ENCODE data around the gene VGF. TPM values are rescaled to one million over a fixed set of nuclear protein-coding genes. Genes with fewer than 3 reads are reported as not detected.
A peak's percentile ranks its signal among the peaks of the same experiment; 100 is the strongest.
"Not testable (repeated sequence)": the region's sequence is repeated elsewhere in the genome, so short reads cannot be mapped to it uniquely, and the experiment has no call there.

The VGF gene
- total RNA-seq, 1 donor from 2014 or later, result 8.4 TPM

DNA sequence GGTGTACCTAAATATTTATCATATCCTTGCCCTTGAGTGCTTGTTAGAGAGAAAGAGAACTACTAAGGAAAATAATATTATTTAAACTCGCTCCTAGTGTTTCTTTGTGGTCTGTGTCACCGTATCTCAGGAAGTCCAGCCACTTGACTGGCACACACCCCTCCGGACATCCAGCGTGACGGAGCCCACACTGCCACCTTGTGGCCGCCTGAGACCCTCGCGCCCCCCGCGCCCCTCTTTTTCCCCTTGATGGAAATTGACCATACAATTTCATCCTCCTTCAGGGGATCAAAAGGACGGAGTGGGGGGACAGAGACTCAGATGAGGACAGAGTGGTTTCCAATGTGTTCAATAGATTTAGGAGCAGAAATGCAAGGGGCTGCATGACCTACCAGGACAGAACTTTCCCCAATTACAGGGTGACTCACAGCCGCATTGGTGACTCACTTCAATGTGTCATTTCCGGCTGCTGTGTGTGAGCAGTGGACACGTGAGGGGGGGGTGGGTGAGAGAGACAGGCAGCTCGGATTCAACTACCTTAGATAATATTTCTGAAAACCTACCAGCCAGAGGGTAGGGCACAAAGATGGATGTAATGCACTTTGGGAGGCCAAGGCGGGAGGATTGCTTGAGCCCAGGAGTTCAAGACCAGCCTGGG, 27.0 kb downstream of the VGF start:
- peaks cover 2% of the 10 kb centered on the region for H3K4me1 Mint-ChIP-seq (ENCODE audit: low read depth, unreplicated experiment)
- no peaks in the 10 kb centered on the region for H3K36me3 Mint-ChIP-seq (ENCODE audit: unreplicated experiment)
- TF ChIP-seq, protein P1, sequence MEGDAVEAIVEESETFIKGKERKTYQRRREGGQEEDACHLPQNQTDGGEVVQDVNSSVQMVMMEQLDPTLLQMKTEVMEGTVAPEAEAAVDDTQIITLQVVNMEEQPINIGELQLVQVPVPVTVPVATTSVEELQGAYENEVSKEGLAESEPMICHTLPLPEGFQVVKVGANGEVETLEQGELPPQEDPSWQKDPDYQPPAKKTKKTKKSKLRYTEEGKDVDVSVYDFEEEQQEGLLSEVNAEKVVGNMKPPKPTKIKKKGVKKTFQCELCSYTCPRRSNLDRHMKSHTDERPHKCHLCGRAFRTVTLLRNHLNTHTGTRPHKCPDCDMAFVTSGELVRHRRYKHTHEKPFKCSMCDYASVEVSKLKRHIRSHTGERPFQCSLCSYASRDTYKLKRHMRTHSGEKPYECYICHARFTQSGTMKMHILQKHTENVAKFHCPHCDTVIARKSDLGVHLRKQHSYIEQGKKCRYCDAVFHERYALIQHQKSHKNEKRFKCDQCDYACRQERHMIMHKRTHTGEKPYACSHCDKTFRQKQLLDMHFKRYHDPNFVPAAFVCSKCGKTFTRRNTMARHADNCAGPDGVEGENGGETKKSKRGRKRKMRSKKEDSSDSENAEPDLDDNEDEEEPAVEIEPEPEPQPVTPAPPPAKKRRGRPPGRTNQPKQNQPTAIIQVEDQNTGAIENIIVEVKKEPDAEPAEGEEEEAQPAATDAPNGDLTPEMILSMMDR (IDR thresholded peaks at IDR 0.05; ENCODE audit: partially characterized antibody, unreplicated experiment), result peak; percentile 82
- peaks cover 8% of the 10 kb centered on the region for H3K27me3 Mint-ChIP-seq (ENCODE audit: unreplicated experiment)
- H3K4me3 Mint-ChIP-seq (ENCODE audit: unreplicated experiment), result no peak overlapping the region
- H3K9me3 Mint-ChIP-seq (ENCODE audit: unreplicated experiment), result peaks cover 1% of the 10 kb centered on the region
- DNase-seq, result peak; percentile 73
- H3K27ac Mint-ChIP-seq (ENCODE audit: unreplicated experiment), result peak overlapping the region; percentile 38

DNA sequence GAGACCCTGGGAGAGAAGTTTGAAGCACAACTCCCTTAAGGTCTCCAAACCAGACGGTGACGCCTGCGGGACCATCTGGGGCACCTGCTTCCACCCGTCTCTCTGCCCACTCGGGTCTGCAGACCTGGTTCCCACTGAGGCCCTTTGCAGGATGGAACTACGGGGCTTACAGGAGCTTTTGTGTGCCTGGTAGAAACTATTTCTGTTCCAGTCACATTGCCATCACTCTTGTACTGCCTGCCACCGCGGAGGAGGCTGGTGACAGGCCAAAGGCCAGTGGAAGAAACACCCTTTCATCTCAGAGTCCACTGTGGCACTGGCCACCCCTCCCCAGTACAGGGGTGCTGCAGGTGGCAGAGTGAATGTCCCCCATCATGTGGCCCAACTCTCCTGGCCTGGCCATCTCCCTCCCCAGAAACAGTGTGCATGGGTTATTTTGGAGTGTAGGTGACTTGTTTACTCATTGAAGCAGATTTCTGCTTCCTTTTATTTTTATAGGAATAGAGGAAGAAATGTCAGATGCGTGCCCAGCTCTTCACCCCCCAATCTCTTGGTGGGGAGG, 27.6 kb downstream of the VGF start:
- peaks cover 10% of the 10 kb centered on the region for H3K27me3 Mint-ChIP-seq (ENCODE audit: unreplicated experiment)
- no peak overlapping the region for H3K4me3 Mint-ChIP-seq (ENCODE audit: unreplicated experiment)
- H3K4me1 Mint-ChIP-seq (ENCODE audit: low read depth, unreplicated experiment), result peaks cover 2% of the 10 kb centered on the region
- H3K36me3 Mint-ChIP-seq (ENCODE audit: unreplicated experiment), result no peaks in the 10 kb centered on the region
- TF ChIP-seq, protein P1 (IDR thresholded peaks at IDR 0.05; ENCODE audit: partially characterized antibody, unreplicated experiment), result no peak
- DNase-seq, result no peak
- no peaks in the 10 kb centered on the region for H3K9me3 Mint-ChIP-seq (ENCODE audit: unreplicated experiment)
- H3K27ac Mint-ChIP-seq (ENCODE audit: unreplicated experiment), result no peak overlapping the region

DNA sequence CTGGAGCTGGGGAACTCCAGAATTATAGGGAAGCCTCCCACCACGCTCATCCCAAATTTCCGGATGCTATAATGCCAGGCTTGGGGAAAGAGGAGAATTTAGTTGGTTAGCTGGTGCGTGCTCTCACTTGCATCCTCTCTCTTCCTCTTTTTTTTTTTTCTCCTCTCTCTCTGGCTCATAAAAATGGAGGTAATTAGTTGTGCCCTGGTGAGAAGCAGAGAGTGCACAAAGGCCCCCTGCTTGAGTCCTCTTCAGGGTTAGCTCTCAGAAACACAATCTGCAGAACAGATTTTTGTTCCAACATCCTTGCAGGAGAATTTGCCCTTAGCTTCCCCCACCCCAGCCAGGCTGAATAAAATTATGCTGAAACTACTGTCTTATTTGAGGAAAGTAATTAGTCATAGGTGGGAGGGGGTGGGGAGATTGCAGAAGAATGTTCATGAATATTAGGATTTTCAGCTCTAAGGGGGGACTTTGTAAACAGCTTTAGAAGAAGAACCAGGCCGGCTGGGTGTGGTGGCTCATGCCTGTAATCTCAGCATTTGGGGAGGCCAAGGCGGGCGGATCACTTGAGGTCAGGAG, 30.9 kb downstream of the VGF start:
- H3K27me3 Mint-ChIP-seq (ENCODE audit: unreplicated experiment), result peaks cover 10% of the 10 kb centered on the region
- peaks cover 2% of the 10 kb centered on the region for H3K4me1 Mint-ChIP-seq (ENCODE audit: low read depth, unreplicated experiment)
- no peaks in the 10 kb centered on the region for H3K9me3 Mint-ChIP-seq (ENCODE audit: unreplicated experiment)
- no peak overlapping the region for H3K27ac Mint-ChIP-seq (ENCODE audit: unreplicated experiment)
- TF ChIP-seq, protein P1 (IDR thresholded peaks at IDR 0.05; ENCODE audit: partially characterized antibody, unreplicated experiment), result no peak
- no peak for DNase-seq
- no peak overlapping the region for H3K4me3 Mint-ChIP-seq (ENCODE audit: unreplicated experiment)
- no peaks in the 10 kb centered on the region for H3K36me3 Mint-ChIP-seq (ENCODE audit: unreplicated experiment)

DNA sequence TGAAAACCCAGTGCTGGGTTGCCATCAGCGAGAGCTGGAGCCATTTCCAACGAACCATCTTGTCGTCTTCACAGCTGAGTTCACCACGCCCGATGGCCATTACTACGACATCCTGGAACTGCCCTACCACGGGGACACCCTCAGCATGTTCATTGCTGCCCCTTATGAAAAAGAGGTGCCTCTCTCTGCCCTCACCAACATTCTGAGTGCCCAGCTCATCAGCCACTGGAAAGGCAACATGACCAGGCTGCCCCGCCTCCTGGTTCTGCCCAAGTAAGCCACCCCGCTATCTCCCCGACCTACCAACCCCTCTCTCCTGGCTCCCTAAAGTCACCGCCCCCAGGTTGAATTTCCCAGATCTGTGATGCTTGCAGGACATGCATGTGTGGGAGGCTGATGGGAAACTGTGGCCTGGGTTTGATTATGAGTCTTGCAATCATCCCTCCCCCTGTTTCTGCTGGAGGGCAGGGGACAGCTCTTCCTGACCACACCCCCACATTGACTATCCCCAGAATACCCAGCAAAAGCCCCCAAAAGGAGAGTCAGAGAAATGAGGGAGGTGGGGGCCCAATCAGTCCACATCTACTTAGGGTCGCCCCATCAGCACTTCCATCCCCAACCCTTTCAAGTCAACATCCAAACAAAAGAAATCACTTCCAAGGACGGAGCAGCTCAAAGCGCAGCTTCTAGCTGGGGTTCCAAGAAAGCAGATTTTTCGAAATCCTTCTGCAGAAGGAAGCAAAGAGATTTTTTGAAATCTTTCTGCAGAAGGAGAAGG, 31.6 kb downstream of the VGF start:
- Mint-ChIP-seq H3K4me3 (ENCODE audit: unreplicated experiment) (no peak overlapping the region), H3K9me3 (ENCODE audit: unreplicated experiment) (no peaks in the 10 kb centered on the region), H3K36me3 (ENCODE audit: unreplicated experiment) (no peaks in the 10 kb centered on the region), H3K27me3 (ENCODE audit: unreplicated experiment) (peaks cover 10% of the 10 kb centered on the region), H3K4me1 (ENCODE audit: low read depth, unreplicated experiment) (peaks cover 2% of the 10 kb centered on the region), H3K27ac (ENCODE audit: unreplicated experiment) (no peak overlapping the region)
- DNase-seq, result no peak
- TF ChIP-seq, protein P1 (IDR thresholded peaks at IDR 0.05; ENCODE audit: partially characterized antibody, unreplicated experiment), result no peak

DNA sequence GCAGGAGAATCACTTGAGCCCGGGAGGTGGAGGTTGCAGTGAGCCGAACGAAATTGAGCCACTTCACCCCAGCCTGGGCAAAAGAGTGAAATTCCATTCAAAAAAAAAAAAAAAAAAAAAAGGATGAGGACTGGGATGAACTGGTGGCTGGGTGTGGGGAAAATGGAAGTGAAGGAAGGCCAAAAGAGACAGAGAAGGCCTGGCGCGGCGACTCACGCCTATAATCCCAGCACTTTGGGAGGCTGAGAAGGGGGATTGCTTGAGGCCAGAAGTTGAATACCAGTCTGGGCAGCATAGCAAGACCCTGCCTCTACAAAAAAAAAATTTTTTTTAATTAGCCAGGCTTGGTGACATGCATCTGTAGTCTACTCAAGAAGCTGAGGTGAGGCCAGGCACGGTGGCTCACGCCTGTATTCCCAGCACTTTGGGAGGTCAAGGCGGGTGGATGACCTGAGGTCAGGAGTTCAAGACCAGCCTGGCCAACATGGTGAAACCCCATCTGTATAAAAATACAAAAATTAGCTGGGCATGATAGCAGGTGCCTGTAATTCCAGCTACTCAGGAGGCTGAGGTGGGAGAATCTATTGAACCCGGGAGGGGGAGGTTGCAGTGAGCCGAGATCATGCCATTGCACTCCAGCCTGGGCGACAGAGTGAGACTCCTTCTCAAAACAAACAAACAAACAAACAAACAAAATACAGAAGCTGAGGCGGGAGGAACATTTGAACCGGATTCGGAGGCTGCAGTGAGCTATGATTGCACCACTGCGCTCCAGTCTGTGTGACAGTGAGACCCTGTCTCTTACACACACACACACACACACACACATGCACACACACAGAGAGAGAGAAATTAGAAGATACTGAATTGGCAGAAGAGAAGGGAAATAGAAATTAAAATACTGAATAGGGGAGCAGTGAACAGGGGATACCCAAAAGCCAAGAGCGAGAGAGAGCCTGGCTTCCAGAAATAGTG, 32.5 kb downstream of the VGF start:
- H3K4me3 Mint-ChIP-seq (ENCODE audit: unreplicated experiment); DNase-seq; H3K36me3 Mint-ChIP-seq (ENCODE audit: unreplicated experiment); H3K27me3 Mint-ChIP-seq (ENCODE audit: unreplicated experiment); H3K4me1 Mint-ChIP-seq (ENCODE audit: low read depth, unreplicated experiment); H3K9me3 Mint-ChIP-seq (ENCODE audit: unreplicated experiment): not testable (repeated sequence)
- peak overlapping the region; percentile 3 for H3K27ac Mint-ChIP-seq (ENCODE audit: unreplicated experiment)
